Heart left ventricle (tissue), 16 donors: Measurements from ENCODE around the gene SKOR2. TPM values are rescaled to one million over a fixed set of nuclear protein-coding genes. Genes with fewer than 3 reads are reported as not detected.
A peak's percentile ranks its signal among the peaks of the same experiment; 100 is the strongest.

Experiments
- ATAC-seq, 4 donors: fragments of 200-7000 bp; cut with Tn5 transposase; one replicate each; pipeline ENCODE4 v1.9.1; 2020 to 2022; ENCODE audit warnings: moderate library complexity in 4 of 4, mild to moderate bottlenecking in 3 of 4, moderate number of reproducible peaks in 1 of 4
- DNase-seq, 5 donors: peaks; one replicate each; pipeline ENCODE4 v3.0.0-alpha.2; 2020
- H3K27ac ChIP-seq, 12 donors: fragments of 200-600 bp; sonication (generic) in 4 of 12; one replicate each; pipeline versions ENCODE4 v1.5.0 to v1.8.0; 2016 to 2022; ENCODE audit warnings: mild to moderate bottlenecking in 2 of 12
- H3K27me3 ChIP-seq, 9 donors: fragments of 200-600 bp; sonication (generic) in 2 of 9; one replicate each; pipeline versions ENCODE4 v1.5.1 to v1.8.0; 2016 to 2022; ENCODE audit warnings: mild to moderate bottlenecking in 3 of 9
- H3K36me3 ChIP-seq, 9 donors: fragments of 200-600 bp; sonication (generic) in 2 of 9; one replicate each; pipeline versions ENCODE4 v1.5.0 to v1.8.0; 2018 to 2022; ENCODE audit warnings: mild to moderate bottlenecking in 2 of 9
- H3K4me1 ChIP-seq, 12 donors: fragments of 200-600 bp; sonication (generic) in 4 of 12; one replicate each; pipeline versions ENCODE4 v1.5.0 to v1.8.0; 2016 to 2022; ENCODE audit warnings: mild to moderate bottlenecking in 3 of 12
- H3K4me3 ChIP-seq, 12 donors: fragments of 200-600 bp; sonication (generic) in 4 of 12; one replicate each; pipeline versions ENCODE4 v1.5.0 to v1.8.0; 2017 to 2022; ENCODE audit warnings: mild to moderate bottlenecking in 9 of 12, moderate library complexity in 4 of 12
- H3K9me3 ChIP-seq, 12 donors: fragments of 200-600 bp; sonication (generic) in 4 of 12; one replicate each; pipeline versions ENCODE4 v1.5.0 to v1.8.0; 2016 to 2022; ENCODE audit warnings: mild to moderate bottlenecking in 1 of 12
- CTCF ChIP-seq, 12 donors: fragments of 200-600 bp; sonication (generic) in 4 of 12; IDR thresholded peaks; one replicate each; pipeline versions ENCODE4 v1.5.0 to v1.8.0; 2018 to 2022; ENCODE audit warnings: antibody characterized with exemption in 12 of 12, mild to moderate bottlenecking in 5 of 12
- POLR2A ChIP-seq, 2 donors: fragments of 450-650 bp; IDR thresholded peaks; one replicate each; pipeline ENCODE4 v1.6.1; 2017; ENCODE audit warnings: antibody characterized with exemption in 2 of 2, mild to moderate bottlenecking in 2 of 2, moderate library complexity in 2 of 2
- WGBS, 4 donors: extraction: QIAGEN DNeasy Blood & Tissue Kit in 2 of 4; methylation state at CpG; one replicate each; pipeline versions ENCODE4 v1.1.5 to v1.1.7; 2013 to 2018; 5-methylcytosine and 5-hydroxymethylcytosine counted together
- intact Hi-C, 10 donors: fragments of 100-400 bp; cut with DNase I; formaldehyde crosslinking; loops; one replicate each; pipeline versions ENCODE4 v1.11.1 to v1.14.2; 2022
- long read RNA-seq, 3 donors: library from polyadenylated mRNA; unstranded; transcript quantifications; one replicate each; pipeline ENCODE4 v2.0.0, GENCODE V29; 2020 to 2021
- polyA plus RNA-seq, 2 donors: library from polyadenylated mRNA; stranded (reverse); fragments of 200-250 nt; gene quantifications; one replicate each; pipeline ENCODE4 v1.2.3, GENCODE V29; 2013
- total RNA-seq, 9 donors: library from RNA; depleted of rRNA in 2 of 9; stranded (reverse); fragments of >200 nt in 2 of 9; fragmentation: NEBNext Ultra II Directional in 3 of 9; extraction: Animal tissue kit (Norgen Biotek cat#: 25700) in 3 of 9; gene quantifications; one replicate each; pipeline versions ENCODE4 v1.1.0 to v1.2.4, GENCODE V29; 2016 to 2023
- donor health status: ischemic (EF 13 %, LVEDD 7.1; RV severe dilation, severe dysfunction).
- donor health status: healthy with polysubstance abuse.
- donor health status: DM: no; HTN: yes; CAD: no.
- donor health status: DM: no; HTN: no; CAD: no.
- donor health status: ischemic (EF 25% LVEDD 6.9; RV normal size, moderate dysfunction).
- donor health status: ischemic (EF 25% LVEDD 5.7; RV mildly dilated, moderate dysfunction).
- donor health status: healthy.
- donor health status: DM: yes; HTN: yes; CAD: no.
- donor health status: ischemic (EF 35%, LVEDD 5.7; RV mildly dilated, moderate dysfunction).
- donor health status: nonischemic (EF 11% LVEDD 7.7; RV severe dilation, severe dysfunction).
- donor health status: DM: yes; HTN: yes; CAD: no.
- donor health status: PGD.
- donor health status: ischemic (EF 29% LVEDD 5.4; RV normal size, mild dysfunction).
- donor health status: nonischemic (EF 23%, LVEDD 6.1; RV moderate dilation, normal function).

The SKOR2 gene
- total RNA-seq, result not detected
- polyA plus RNA-seq, result not detected
- long read RNA-seq, donor 1, result 0 reads
- long read RNA-seq, donor 2, result 0 reads
- long read RNA-seq, donor 3, result 0 reads

- no peaks in the 10 kb centered on the region for H3K9me3 ChIP-seq
- no peaks in the 10 kb centered on the region for H3K36me3 ChIP-seq
- H3K27ac ChIP-seq, result no peak within 1 kb of the TSS
- ATAC-seq (peak in 1 of 4 donors; percentile 34), DNase-seq (peak in 1 of 5 donors; percentile 43)
- H3K27me3 ChIP-seq, result peaks cover 52 to 100% (median 90%) of the 10 kb centered on the region in 9 donors
- no peak for TF ChIP-seq POLR2A (IDR thresholded peaks at IDR 0.05)
- no peak for TF ChIP-seq CTCF (IDR thresholded peaks at IDR 0.05)
- intact Hi-C loops, result no loop called here
- WGBS, 4 donors, result 2 to 3% (median 2%) methylated on average over 22 to 55 of the region's 55 CpGs
- peaks cover 0 to 22% (median 0%) of the 10 kb centered on the region in 12 donors for H3K4me1 ChIP-seq
- H3K4me3 ChIP-seq, result no peak within 1 kb of the TSS
These were observed at the start of gene SKOR2 for GRCh38 chr18:47251289-47252120. SKOR2 (minus strand) TSS chr18:47251660; CDS start chr18:47249183, 2,477 bp downstream.

- no peak for ATAC-seq
- 31 to 50% (median 45%) methylated on average over 1 of the region's 1 CpG for WGBS, 4 donors
- Histone ChIP-seq H3K9me3 (peaks cover 0 to 9% (median 0%) of the 10 kb centered on the region in 12 donors), H3K27me3 (peaks cover 0 to 13% (median 1%) of the 10 kb centered on the region in 9 donors), H3K36me3 (no peaks in the 10 kb centered on the region), H3K4me3 (no peak overlapping the region), H3K4me1 (no peaks in the 10 kb centered on the region), H3K27ac (no peak overlapping the region)
- DNase-seq, result no peak
- intact Hi-C loops, result no loop called here
- TF ChIP-seq POLR2A (IDR thresholded peaks at IDR 0.05) (no peak), CTCF (IDR thresholded peaks at IDR 0.05) (no peak)
These were observed 45.0 kb upstream of the SKOR2 start for GRCh38 chr18:47296462-47296861.

- H3K27ac ChIP-seq, result no peak overlapping the region
- H3K4me1 ChIP-seq, result no peaks in the 10 kb centered on the region
- 84 to 88% (median 85%) methylated on average over 3 of the region's 3 CpGs for WGBS, 4 donors
- peaks cover 0 to 17% (median 7%) of the 10 kb centered on the region in 9 donors for H3K27me3 ChIP-seq
- DNase-seq (no peak), ATAC-seq (no peak)
- H3K36me3 ChIP-seq, result no peaks in the 10 kb centered on the region
- TF ChIP-seq CTCF (IDR thresholded peaks at IDR 0.05) (no peak), POLR2A (IDR thresholded peaks at IDR 0.05) (no peak)
- intact Hi-C loops, result no loop called here
- peaks cover 0 to 4% (median 0%) of the 10 kb centered on the region in 12 donors for H3K9me3 ChIP-seq
- H3K4me3 ChIP-seq, result no peak overlapping the region
These were observed 43.3 kb upstream of the SKOR2 start for GRCh38 chr18:47294801-47295200.

- TF ChIP-seq POLR2A (IDR thresholded peaks at IDR 0.05) (no peak), CTCF (IDR thresholded peaks at IDR 0.05) (no peak)
- Histone ChIP-seq H3K27me3 (peaks cover 0 to 36% (median 11%) of the 10 kb centered on the region in 9 donors), H3K4me3 (no peak overlapping the region), H3K9me3 (no peaks in the 10 kb centered on the region), H3K27ac (no peak overlapping the region), H3K4me1 (no peaks in the 10 kb centered on the region), H3K36me3 (no peaks in the 10 kb centered on the region)
- no peak for ATAC-seq
- intact Hi-C loops, result no loop called here
- no peak for DNase-seq
These were observed 37.3 kb upstream of the SKOR2 start for GRCh38 chr18:47288741-47289140.
